ENCODE results near the gene RTEL1.

RTEL1 gene

DNA sequence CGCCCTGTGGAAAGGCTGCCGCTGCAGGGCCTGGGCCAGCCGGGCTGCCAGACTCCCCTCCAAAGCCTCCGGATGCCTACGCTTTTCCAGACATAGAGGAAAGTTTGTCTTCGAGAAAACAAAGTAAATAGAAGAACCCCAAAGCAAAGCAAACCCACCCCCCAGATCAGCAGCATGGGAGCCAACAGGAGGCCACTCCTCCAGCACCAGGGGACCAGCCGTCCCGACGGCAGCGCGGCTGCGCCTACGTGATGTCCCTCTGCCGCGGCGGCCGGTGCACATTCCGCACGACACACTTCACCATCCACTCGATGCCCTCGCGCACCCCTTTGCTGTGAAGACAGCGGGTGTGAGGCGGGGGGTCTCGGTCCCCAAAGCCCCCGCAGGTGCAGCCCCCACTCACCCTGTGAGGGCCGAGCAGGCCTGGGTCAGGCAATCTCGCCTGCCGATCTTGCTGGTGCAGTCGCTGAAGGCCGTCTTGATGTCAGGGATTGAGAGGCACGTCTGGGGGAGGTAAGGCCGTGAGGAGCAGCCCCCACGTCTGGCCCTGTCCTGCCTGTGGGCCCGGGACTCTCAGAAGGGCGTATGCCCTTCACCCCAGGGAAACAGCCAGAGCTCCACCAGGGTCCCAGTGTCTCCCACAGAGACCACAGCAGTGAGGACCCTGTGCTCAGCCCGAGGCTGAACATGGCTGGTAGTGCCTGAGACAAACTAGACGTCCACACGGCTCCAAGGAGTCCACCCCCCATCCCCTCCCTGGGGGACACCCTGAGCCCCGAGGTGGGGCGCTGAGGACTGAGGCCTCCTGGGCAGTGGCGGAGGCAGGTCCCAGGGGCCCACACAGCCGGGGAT is 42.3 kb downstream of the RTEL1 start:
- no peak overlapping the region for H3K27ac ChIP-seq
- DNase-seq (ENCODE audit: low read depth, low spot score), result no peak
- no peak overlapping the region for H3K4me3 ChIP-seq
- H3K9me3 ChIP-seq (ENCODE audit: low read depth, low read length), result no peaks in the 10 kb centered on the region
- H3K9ac ChIP-seq (ENCODE audit: insufficient read length), result no peak overlapping the region
- no peak for TF ChIP-seq FOXP2 (optimal IDR thresholded peaks at IDR 0.05; ENCODE audit: control extremely low read depth, extremely low read length, insufficient read depth)
- TF ChIP-seq POLR2AphosphoS5 (IDR thresholded peaks at IDR 0.05; ENCODE audit: borderline replicate concordance, low read depth, low read length), result no peak
- TF ChIP-seq EZH2 (IDR thresholded peaks at IDR 0.05), result no peak
- H3K36me3 ChIP-seq (ENCODE audit: insufficient read depth, low read length), result no peaks in the 10 kb centered on the region; the same call in 1 of the 2 replicates

GRCh38 chr20:63701051-63701328 is 42.9 kb downstream of the RTEL1 start:
- Histone ChIP-seq H3K4me3 (no peak overlapping the region), H3K9me3 (ENCODE audit: low read depth, low read length) (no peaks in the 10 kb centered on the region), H3K27ac (no peak overlapping the region), H3K9ac (ENCODE audit: insufficient read length) (no peak overlapping the region), H3K36me3 (ENCODE audit: insufficient read depth, low read length) (peaks cover 5% of the 10 kb centered on the region; the same call in 1 of the 2 replicates)
- TF ChIP-seq EZH2 (IDR thresholded peaks at IDR 0.05) (no peak), FOXP2 (optimal IDR thresholded peaks at IDR 0.05; ENCODE audit: control extremely low read depth, extremely low read length, insufficient read depth) (no peak), POLR2AphosphoS5 (IDR thresholded peaks at IDR 0.05; ENCODE audit: borderline replicate concordance, low read depth, low read length) (no peak)
- DNase-seq (ENCODE audit: low read depth, low spot score), result no peak

DNA sequence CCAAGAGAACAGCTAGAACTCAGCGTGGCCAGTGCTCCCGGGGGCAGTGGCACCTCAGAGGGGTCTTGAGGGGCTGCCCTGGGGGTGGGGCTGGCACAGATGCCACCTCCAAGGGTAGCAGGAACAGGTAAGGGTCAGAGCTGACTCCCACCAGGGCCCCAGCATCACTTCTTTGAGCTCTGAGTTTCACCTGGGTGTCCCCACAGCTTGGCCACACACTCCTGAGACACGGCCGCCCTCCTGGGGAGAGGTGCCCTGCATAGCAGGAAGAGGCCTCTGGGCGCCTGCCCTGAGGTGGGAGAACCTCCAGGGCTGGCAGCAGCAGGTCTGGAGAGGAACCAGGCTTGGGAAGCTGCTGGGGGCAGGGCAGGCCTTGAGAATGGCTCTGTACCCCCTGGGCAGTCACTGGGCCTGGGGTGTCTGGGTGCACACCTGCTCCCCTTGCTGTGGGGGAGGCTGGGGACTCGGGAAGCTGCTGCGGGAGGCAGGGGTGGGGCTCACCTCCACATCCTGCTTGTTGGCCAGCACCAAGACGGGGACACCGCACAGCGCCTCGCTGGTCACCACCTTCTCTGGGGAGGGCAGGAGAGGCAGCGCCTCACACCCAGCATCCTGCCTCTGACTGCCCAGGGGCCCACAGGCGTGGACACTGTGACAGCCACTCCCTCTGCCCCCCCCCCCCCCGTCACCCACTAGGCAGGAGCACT is 43.4 kb downstream of the RTEL1 start:
- H3K4me3 ChIP-seq, result no peak overlapping the region
- H3K9ac ChIP-seq (ENCODE audit: insufficient read length), result no peak overlapping the region
- H3K9me3 ChIP-seq (ENCODE audit: low read depth, low read length), result no peaks in the 10 kb centered on the region
- H3K36me3 ChIP-seq (ENCODE audit: insufficient read depth, low read length), result peaks cover 7% of the 10 kb centered on the region; the same call in 1 of the 2 replicates
- no peak for TF ChIP-seq FOXP2 (optimal IDR thresholded peaks at IDR 0.05; ENCODE audit: control extremely low read depth, extremely low read length, insufficient read depth)
- TF ChIP-seq EZH2 (IDR thresholded peaks at IDR 0.05), result no peak
- TF ChIP-seq POLR2AphosphoS5 (IDR thresholded peaks at IDR 0.05; ENCODE audit: borderline replicate concordance, low read depth, low read length), result no peak; the same call in 1 of the 2 replicates
- DNase-seq (ENCODE audit: low read depth, low spot score), result no peak
- no peak overlapping the region for H3K27ac ChIP-seq

- Histone ChIP-seq H3K4me3 (no peak overlapping the region), H3K27ac (no peak overlapping the region), H3K9ac (ENCODE audit: insufficient read length) (no peak overlapping the region), H3K36me3 (ENCODE audit: insufficient read depth, low read length) (peaks cover 10% of the 10 kb centered on the region; the same call in 1 of the 2 replicates), H3K9me3 (ENCODE audit: low read depth, low read length) (no peaks in the 10 kb centered on the region)
- TF ChIP-seq EZH2 (IDR thresholded peaks at IDR 0.05) (no peak), POLR2AphosphoS5 (IDR thresholded peaks at IDR 0.05; ENCODE audit: borderline replicate concordance, low read depth, low read length) (peak; percentile 21)
- DNase-seq (ENCODE audit: low read depth, low spot score), result no peak
Observed at GRCh38 chr20:63702036-63702665, 44.0 kb downstream of the RTEL1 start.

DNA sequence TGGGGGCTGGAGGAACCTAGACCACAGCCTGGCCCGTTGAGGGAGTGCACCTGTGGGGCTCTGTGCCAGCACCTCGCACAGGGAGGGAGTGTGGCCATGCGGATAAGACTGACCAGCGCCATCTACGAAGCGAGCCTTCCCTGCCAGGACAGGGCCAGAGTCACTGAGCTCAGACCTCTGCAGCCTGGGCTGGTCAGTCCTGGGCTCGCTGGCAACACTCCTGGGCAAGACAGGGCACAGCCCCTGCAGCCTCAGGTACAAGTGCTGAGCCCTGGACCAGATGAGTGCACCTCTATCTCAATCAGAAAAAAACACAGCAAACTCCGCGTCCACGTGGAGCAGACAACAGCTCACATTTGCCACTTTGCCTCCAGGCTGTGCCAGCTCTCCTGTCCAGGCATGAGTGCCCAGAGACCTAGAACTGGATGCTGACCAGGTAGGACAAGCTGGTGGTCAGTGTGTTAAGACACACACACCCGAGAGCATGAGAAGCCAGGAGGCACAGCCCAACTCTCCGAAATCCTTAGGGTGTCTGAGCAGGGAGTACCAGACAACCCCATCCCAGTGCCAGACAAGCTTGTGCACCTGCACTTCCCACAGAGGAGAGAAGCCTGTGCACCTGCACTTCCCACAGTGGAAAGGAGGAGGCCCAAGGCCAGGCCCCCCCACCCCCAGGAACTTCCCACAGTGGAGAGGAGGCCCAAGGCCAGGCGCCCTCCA is 44.8 kb downstream of the RTEL1 start:
- DNase-seq (ENCODE audit: low read depth, low spot score), result no peak
- H3K9me3 ChIP-seq (ENCODE audit: low read depth, low read length), result no peaks in the 10 kb centered on the region
- H3K4me3 ChIP-seq, result no peak overlapping the region
- H3K36me3 ChIP-seq (ENCODE audit: insufficient read depth, low read length), result peaks cover 10% of the 10 kb centered on the region; the same call in 1 of the 2 replicates
- TF ChIP-seq POLR2AphosphoS5 (IDR thresholded peaks at IDR 0.05; ENCODE audit: borderline replicate concordance, low read depth, low read length) (peak; percentile 11), FOXP2 (optimal IDR thresholded peaks at IDR 0.05; ENCODE audit: control extremely low read depth, extremely low read length, insufficient read depth) (no peak)
- H3K27ac ChIP-seq, result no peak overlapping the region
- no peak overlapping the region for H3K9ac ChIP-seq (ENCODE audit: insufficient read length)

GRCh38 chr20:63703471-63703975 is 45.4 kb downstream of the RTEL1 start:
- TF ChIP-seq FOXP2 (optimal IDR thresholded peaks at IDR 0.05; ENCODE audit: control extremely low read depth, extremely low read length, insufficient read depth) (no peak), POLR2AphosphoS5 (IDR thresholded peaks at IDR 0.05; ENCODE audit: borderline replicate concordance, low read depth, low read length) (peak; percentile 11)
- no peaks in the 10 kb centered on the region for H3K9me3 ChIP-seq (ENCODE audit: low read depth, low read length)
- H3K36me3 ChIP-seq (ENCODE audit: insufficient read depth, low read length), result peaks cover 10% of the 10 kb centered on the region; the same call in 1 of the 2 replicates
- no peak overlapping the region for H3K27ac ChIP-seq
- H3K4me3 ChIP-seq, result no peak overlapping the region
- H3K9ac ChIP-seq (ENCODE audit: insufficient read length), result no peak overlapping the region
- no peak for DNase-seq (ENCODE audit: low read depth, low spot score)

- Histone ChIP-seq H3K4me3 (no peak overlapping the region), H3K27ac (no peak overlapping the region), H3K9ac (ENCODE audit: insufficient read length) (no peak overlapping the region), H3K9me3 (ENCODE audit: low read depth, low read length) (no peaks in the 10 kb centered on the region), H3K36me3 (ENCODE audit: insufficient read depth, low read length) (peaks cover 10% of the 10 kb centered on the region; the same call in 1 of the 2 replicates)
- TF ChIP-seq FOXP2 (optimal IDR thresholded peaks at IDR 0.05; ENCODE audit: control extremely low read depth, extremely low read length, insufficient read depth), result no peak
- no peak for TF ChIP-seq EZH2 (IDR thresholded peaks at IDR 0.05)
- TF ChIP-seq POLR2AphosphoS5 (IDR thresholded peaks at IDR 0.05; ENCODE audit: borderline replicate concordance, low read depth, low read length), result no peak
- DNase-seq (ENCODE audit: low read depth, low spot score), result no peak
Observed at GRCh38 chr20:63703976-63704748, 46.0 kb downstream of the RTEL1 start.
